ENCODE data around the gene APBB1IP. TPM values are rescaled to one million over a fixed set of nuclear protein-coding genes. Genes with fewer than 3 reads are reported as not detected.

The APBB1IP gene
- total RNA-seq, 1 experiment from 2014 or later = not detected

GRCh38 chr10:26571655-26572054, 133.5 kb downstream of the APBB1IP start:
- Histone ChIP-seq H3K18ac (ENCODE audit: insufficient read length, low read depth, low read length) (no peak overlapping the region), H3K79me1 (ENCODE audit: insufficient read depth, low read depth, low read length, poor library complexity, severe bottlenecking) (no peaks in the 10 kb centered on the region), H3K23me2 (ENCODE audit: insufficient read length, low read depth, low read length, poor library complexity, severe bottlenecking) (no peaks in the 10 kb centered on the region), H2AFZ (ENCODE audit: low read length) (no peak overlapping the region), H3K4me2 (ENCODE audit: insufficient read depth, insufficient read length, low read length) (no peak overlapping the region), H3K27me3 (ENCODE audit: insufficient read depth, low read length) (no peaks in the 10 kb centered on the region), H3K14ac (ENCODE audit: insufficient read depth, low read length) (no peak overlapping the region), H3K4me1 (ENCODE audit: insufficient read depth, low read length) (no peaks in the 10 kb centered on the region), H4K8ac (replicated peaks; ENCODE audit: insufficient read length, low read depth, low read length) (no peak overlapping the region), H4K5ac (ENCODE audit: insufficient read length, low read depth, low read length) (no peak overlapping the region), H3K79me2 (ENCODE audit: insufficient read depth, low read length) (no peaks in the 10 kb centered on the region), H3K23ac (ENCODE audit: insufficient read length, low read depth, low read length) (no peak overlapping the region), H4K20me1 (ENCODE audit: control insufficient read depth, insufficient read depth, insufficient read length) (no peaks in the 10 kb centered on the region), H2BK5ac (ENCODE audit: insufficient read length, low read length) (no peak overlapping the region), H2AK5ac (ENCODE audit: insufficient read length, low read length) (no peak overlapping the region), H2BK20ac (ENCODE audit: low read depth, low read length, poor library complexity, severe bottlenecking) (no peak overlapping the region), H3K27ac (ENCODE audit: insufficient read length, low read depth, low read length) (no peak overlapping the region), H2BK15ac (ENCODE audit: low read depth, low read length) (no peak overlapping the region), H2BK120ac (ENCODE audit: low read depth, low read length, poor library complexity, severe bottlenecking) (no peak overlapping the region), H3K56ac (ENCODE audit: insufficient read length, low read depth, low read length) (no peak overlapping the region), H3K9ac (ENCODE audit: extremely low read depth, insufficient read length, low read length) (no peak overlapping the region), H3K4ac (ENCODE audit: low read depth, low read length) (no peak overlapping the region), H3K9me3 (ENCODE audit: control insufficient read depth, low read depth, low read length) (no peaks in the 10 kb centered on the region), H3T11ph (ENCODE audit: low read length) (no peak overlapping the region), H4K91ac (ENCODE audit: insufficient read length, low read depth, low read length) (no peak overlapping the region), H2BK12ac (ENCODE audit: insufficient read length, low read depth, low read length) (no peak overlapping the region)
- H3K4me3 Mint-ChIP-seq = no peak overlapping the region
- H3K9me3 Mint-ChIP-seq = peaks cover 15 to 20% of the 10 kb centered on the region in 2 experiments
- peaks cover 4 to 7% of the 10 kb centered on the region in 2 experiments for H3K4me1 Mint-ChIP-seq
- H3K36me3 Mint-ChIP-seq (ENCODE audit: insufficient read depth in 1 of 3, low read depth in 3 of 3) = peaks cover 0 to 10% (median 6%) of the 10 kb centered on the region in 3 experiments; a peak in 4 of 7 replicates
- no peak overlapping the region for H3K27ac Mint-ChIP-seq
- no CpG with 5 or more reads among the region's 1 CpG for WGBS (ENCODE audit: extremely low coverage, insufficient read length, low lambda C conversion rate)
- no peak for DNase-seq
- H3K27me3 Mint-ChIP-seq (ENCODE audit: low read depth) = no peaks in the 10 kb centered on the region
- TF ChIP-seq CTCF (conservative IDR thresholded peaks at IDR 0.05) = no peak

All from H9 (cell line).